WTC11 (cell line): ENCODE data around the gene COQ7.

Experiments
- ATF3 ChIP-seq: sonication (generic); formaldehyde crosslinking; conservative IDR thresholded peaks from 2 replicates; pipeline ENCODE4 v1.8.1; 2022; ENCODE audit warnings: mild to moderate bottlenecking, missing genetic modification reagents
- CTCF ChIP-seq: fragments of 200-600 bp; IDR thresholded peaks from 2 replicates; pipeline ENCODE4 v1.8.0; 2022; ENCODE audit warnings: antibody characterized with exemption
- ESRRA ChIP-seq: sonication (generic); formaldehyde crosslinking; IDR thresholded peaks from 2 replicates; pipeline ENCODE4 v1.8.1; 2022; ENCODE audit warnings: mild to moderate bottlenecking, missing genetic modification reagents, borderline replicate concordance
- ZNF121 ChIP-seq: sonication (generic); formaldehyde crosslinking; IDR thresholded peaks from 2 replicates; pipeline ENCODE4 v1.8.0; 2023; ENCODE audit warnings: missing genetic modification reagents
- ZNF425 ChIP-seq: fragments of 250-450 bp; sonication (Bioruptor Pico); conservative IDR thresholded peaks from 2 replicates; pipeline ENCODE4 v1.9.0; 2021; ENCODE audit warnings: mild to moderate bottlenecking

- TF ChIP-seq CTCF: no peak
- no peak for TF ChIP-seq ATF3
- no peak for TF ChIP-seq ZNF425 (CRISPR knock-in tag)
- TF ChIP-seq ZNF121: no peak
- no peak for TF ChIP-seq ESRRA
Observed at GRCh38 chr16:19073863-19074262, 6.4 kb downstream of the COQ7 start.
